IMR-90 (cell line): ENCODE data around the gene NUBPL. TPM values are rescaled to one million over a fixed set of nuclear protein-coding genes. Genes with fewer than 3 reads are reported as not detected.

Experiments used
- ATAC-seq: fragments of 200-7000 bp; cut with Tn5 transposase; 2 replicates; pipeline ENCODE4 v1.9.1; 2020; ENCODE audit warnings: low read depth, mild to moderate bottlenecking, moderate library complexity
- BruUV-seq: library from RNA; stranded (reverse); fragments of 400-500 nt; replicated peaks from 2 replicates; lab custom pipeline; 2021; lab: Mats Ljungman, UMichigan
- CTCF ChIA-PET: fragments of 300-600 bp; formaldehyde crosslinking; extraction: SDS; loops from one replicate; lab custom pipeline; 2021; ENCODE audit warnings: antibody characterized with exemption; lab: Yijun Ruan, JAX
- POLR2A ChIA-PET: fragments of 300-600 bp; sonication (Branson Sonifier 250); formaldehyde crosslinking; loops from one replicate; lab custom pipeline; 2022; ENCODE audit warnings: antibody characterized with exemption; ENCODE audit not compliant: unreplicated experiment; lab: Charles Lee
- DNase-seq: peaks from one replicate; pipeline ENCODE4 v3.0.0; 2013
- H2AFZ ChIP-seq: replicated peaks from 2 replicates; pipeline ENCODE3; 2013; ENCODE audit warnings: low read length, mild to moderate bottlenecking; ENCODE audit not compliant: poor library complexity
- H2AK5ac ChIP-seq: 2 replicates; pipeline ENCODE4 v1.6.1; 2013; ENCODE audit warnings: low read depth, low read length, inconsistent platforms
- H2AK9ac ChIP-seq: replicated peaks from 2 replicates; pipeline ENCODE3; 2013; ENCODE audit warnings: mild to moderate bottlenecking, low read depth, low read length, moderate library complexity; ENCODE audit not compliant: poor library complexity
- H2BK120ac ChIP-seq: 2 replicates; pipeline ENCODE4 v1.6.1; 2013; ENCODE audit warnings: low read depth, low read length, inconsistent platforms
- H2BK15ac ChIP-seq: 3 replicates; pipeline ENCODE4 v1.6.1; 2013; ENCODE audit warnings: low read depth, low read length, inconsistent platforms
- H2BK20ac ChIP-seq: 2 replicates; pipeline ENCODE4 v1.6.1; 2013; ENCODE audit warnings: low read depth, mild to moderate bottlenecking, inconsistent platforms, low read length, moderate library complexity
- H2BK5ac ChIP-seq: 2 replicates; pipeline ENCODE4 v1.6.1; 2013; ENCODE audit warnings: mild to moderate bottlenecking, low read depth, low read length, inconsistent platforms; ENCODE audit not compliant: poor library complexity, severe bottlenecking
- H3K14ac ChIP-seq: replicated peaks from 2 replicates; pipeline ENCODE4 v1.6.1; 2013; ENCODE audit warnings: low read depth, low read length, inconsistent platforms
- H3K18ac ChIP-seq: 2 replicates; pipeline ENCODE4 v1.6.1; 2013; ENCODE audit warnings: low read depth, low read length, control low read depth
- H3K23ac ChIP-seq: 2 replicates; pipeline ENCODE4 v1.6.1; 2013; ENCODE audit warnings: low read depth, low read length, inconsistent platforms
- H3K27ac ChIP-seq: 2 replicates; pipeline ENCODE4 v1.5.1; 2013; ENCODE audit warnings: mild to moderate bottlenecking, control low read depth, low read length; ENCODE audit not compliant: insufficient read depth
- H3K27me3 ChIP-seq: 2 replicates; pipeline ENCODE4 v1.6.1; 2013; ENCODE audit warnings: low read length; ENCODE audit not compliant: control insufficient read depth, insufficient read depth
- H3K36me3 ChIP-seq: 2 replicates; pipeline ENCODE4 v1.6.1; 2013; ENCODE audit warnings: low read length, mixed read lengths; ENCODE audit not compliant: control insufficient read depth, insufficient read depth
- H3K4ac ChIP-seq: 2 replicates; pipeline ENCODE4 v1.6.1; 2013; ENCODE audit warnings: low read depth, low read length, inconsistent platforms
- H3K4me1 ChIP-seq: 2 replicates; pipeline ENCODE4 v1.6.1; 2013; ENCODE audit warnings: low read length, mixed read lengths; ENCODE audit not compliant: control insufficient read depth, insufficient read depth
- H3K4me2 ChIP-seq: 2 replicates; pipeline ENCODE4 v1.6.1; 2013; ENCODE audit warnings: low read depth, mild to moderate bottlenecking, control low read depth, low read length, moderate library complexity
- H3K4me3 ChIP-seq: 2 replicates; pipeline ENCODE4 v1.5.1; 2013; ENCODE audit warnings: low read depth, mild to moderate bottlenecking, control low read depth, low read length, moderate library complexity; ENCODE audit not compliant: insufficient read depth
- H3K56ac ChIP-seq: 2 replicates; pipeline ENCODE4 v1.6.1; 2013; ENCODE audit warnings: low read length, inconsistent platforms; ENCODE audit not compliant: insufficient read depth; ENCODE audit errors: extremely low read depth
- H3K79me1 ChIP-seq, 2 experiments: 2 replicates each; pipeline ENCODE4 v1.6.1; 2013; ENCODE audit warnings: low read length in 2 of 2, inconsistent platforms in 1 of 2, low read depth in 1 of 2
- H3K9ac ChIP-seq: 2 replicates; pipeline ENCODE4 v1.6.1; 2013; ENCODE audit warnings: low read depth, low read length, control low read depth
- H3K9me1 ChIP-seq: 2 replicates; pipeline ENCODE4 v1.6.1; 2013; ENCODE audit warnings: low read length, inconsistent platforms; ENCODE audit not compliant: insufficient read depth
- H3K9me3 ChIP-seq: 2 replicates; pipeline ENCODE4 v1.6.1; 2013; ENCODE audit warnings: low read length; ENCODE audit not compliant: control insufficient read depth, insufficient read depth
- H4K20me1 ChIP-seq: 2 replicates; pipeline ENCODE4 v1.6.1; 2013; ENCODE audit warnings: low read length, inconsistent platforms; ENCODE audit not compliant: insufficient read depth
- H4K5ac ChIP-seq: 2 replicates; pipeline ENCODE4 v1.6.1; 2013; ENCODE audit warnings: mild to moderate bottlenecking, low read depth, low read length, control low read depth
- H4K8ac ChIP-seq, 2 experiments: 2 replicates each; pipeline ENCODE4 v1.6.1; 2013; ENCODE audit warnings: low read depth in 2 of 2, low read length in 2 of 2, control low read depth in 1 of 2, inconsistent platforms in 1 of 2
- H4K91ac ChIP-seq: 2 replicates; pipeline ENCODE4 v1.6.1; 2013; ENCODE audit warnings: low read depth, low read length, inconsistent platforms; ENCODE audit not compliant: insufficient read depth
- BHLHE40 ChIP-seq: fragments of 150-350 bp; IDR thresholded peaks from 2 replicates; pipeline ENCODE4 v1.6.1; 2016; ENCODE audit warnings: mild to moderate bottlenecking, low read depth, low read length
- CEBPB ChIP-seq: IDR thresholded peaks from 2 replicates; pipeline ENCODE4 v1.6.1; 2012; ENCODE audit warnings: low read depth, low read length, improper control_type of control experiment
- CHD1 ChIP-seq: IDR thresholded peaks from 2 replicates; pipeline ENCODE4 v1.6.1; 2012; ENCODE audit warnings: low read depth, low read length, improper control_type of control experiment
- FOS ChIP-seq: fragments of 150-350 bp; IDR thresholded peaks from 2 replicates; pipeline ENCODE4 v1.6.1; 2016; ENCODE audit warnings: low read depth, low read length
- MAFK ChIP-seq: IDR thresholded peaks from 2 replicates; pipeline ENCODE4 v1.6.1; 2012; ENCODE audit warnings: low read depth, low read length, improper control_type of control experiment
- MAZ ChIP-seq: IDR thresholded peaks from 2 replicates; pipeline ENCODE4 v1.6.1; 2012; ENCODE audit warnings: low read depth, mild to moderate bottlenecking, low read length, improper control_type of control experiment, moderate library complexity, borderline replicate concordance
- MXI1 ChIP-seq: IDR thresholded peaks from 2 replicates; pipeline ENCODE4 v1.6.1; 2012; ENCODE audit warnings: low read depth, mild to moderate bottlenecking, low read length, moderate library complexity, borderline replicate concordance
- NFE2L2 ChIP-seq: fragments of 150-350 bp; IDR thresholded peaks from 2 replicates; pipeline ENCODE4 v1.6.1; 2016; ENCODE audit warnings: low read depth, mild to moderate bottlenecking, low read length
- POLR2A ChIP-seq: IDR thresholded peaks from 2 replicates; pipeline ENCODE4 v1.6.1; 2012; ENCODE audit warnings: mild to moderate bottlenecking, low read depth, low read length
- RAD21 ChIP-seq: IDR thresholded peaks from 2 replicates; pipeline ENCODE4 v1.6.1; 2012; ENCODE audit warnings: low read length, improper control_type of control experiment
- RCOR1 ChIP-seq: IDR thresholded peaks from 2 replicates; pipeline ENCODE4 v1.6.1; 2012; ENCODE audit warnings: mild to moderate bottlenecking, low read length, improper control_type of control experiment; ENCODE audit not compliant: insufficient replicate concordance
- RFX5 ChIP-seq: IDR thresholded peaks from 2 replicates; pipeline ENCODE4 v1.8.0; 2012; ENCODE audit warnings: low read depth, mild to moderate bottlenecking, low read length, moderate library complexity
- SMC3 ChIP-seq: fragments of 150-350 bp; IDR thresholded peaks from 2 replicates; pipeline ENCODE4 v1.6.1; 2016; ENCODE audit warnings: low read depth, mild to moderate bottlenecking, antibody characterized with exemption, low read length, moderate library complexity
- USF2 ChIP-seq: fragments of 150-350 bp; IDR thresholded peaks from 2 replicates; pipeline ENCODE4 v1.6.1; 2017; ENCODE audit warnings: mild to moderate bottlenecking, antibody characterized with exemption, low read length, low read depth
- WGBS, 2 experiments: methylation state at CpG; one replicate each; pipeline versions ENCODE4 v1.1.5 to v1.1.7; 2013; ENCODE audit warnings: missing lambda C conversion rate in 2 of 2; ENCODE audit not compliant: insufficient read length in 1 of 2; ENCODE audit errors: extremely low coverage in 2 of 2; 5-methylcytosine and 5-hydroxymethylcytosine counted together
- dilution Hi-C: fragments of 300-500 bp; cut with HindIII; formaldehyde crosslinking; loops from one replicate; pipeline ENCODE4 v1.14.3; 2018; ENCODE audit warnings: low sequenced_read_pairs; ENCODE audit not compliant: unreplicated experiment
- in situ Hi-C: fragments of 300-500 bp; cut with MboI; formaldehyde crosslinking; loops from 3 replicates; pipeline ENCODE4 v1.14.3; 2019; ENCODE audit warnings: low sequenced_read_pairs, inconsistent platforms, mixed read lengths
- intact Hi-C: fragments of 100-400 bp; cut with micrococcal nuclease; formaldehyde crosslinking; loops from 2 replicates; pipeline ENCODE4 v1.10.0; 2022
- polyA plus RNA-seq, 3 experiments: library from polyadenylated mRNA; depleted of rRNA; stranded (reverse); fragments of >200 nt; gene quantifications; 2 replicates each; pipeline ENCODE4 v1.2.3, GENCODE V29; 2012; ENCODE audit warnings: low replicate concordance in 1 of 3
- total RNA-seq: library from RNA; depleted of rRNA; stranded (reverse); fragments of >200 nt; gene quantifications from 2 replicates; pipeline ENCODE4 v1.2.3, GENCODE V29; 2012
- TF ChIP-seq, protein P1 (sequence below): fragments of 150-350 bp; IDR thresholded peaks from 2 replicates; pipeline ENCODE4 v1.6.1; 2016; ENCODE audit warnings: low read depth, mild to moderate bottlenecking, low read length, moderate library complexity, borderline replicate concordance
- TF ChIP-seq, protein P2 (sequence below): conservative IDR thresholded peaks from 2 replicates; pipeline ENCODE4 v1.5.1; 2012; ENCODE audit warnings: mild to moderate bottlenecking, low read depth, low read length, improper control_type of control experiment

Gene NUBPL
- total and polyA plus RNA-seq, 2 of the 4 experiments (the other 2 are of a cell fraction) = 5.4 to 11.5 TPM

DNA sequence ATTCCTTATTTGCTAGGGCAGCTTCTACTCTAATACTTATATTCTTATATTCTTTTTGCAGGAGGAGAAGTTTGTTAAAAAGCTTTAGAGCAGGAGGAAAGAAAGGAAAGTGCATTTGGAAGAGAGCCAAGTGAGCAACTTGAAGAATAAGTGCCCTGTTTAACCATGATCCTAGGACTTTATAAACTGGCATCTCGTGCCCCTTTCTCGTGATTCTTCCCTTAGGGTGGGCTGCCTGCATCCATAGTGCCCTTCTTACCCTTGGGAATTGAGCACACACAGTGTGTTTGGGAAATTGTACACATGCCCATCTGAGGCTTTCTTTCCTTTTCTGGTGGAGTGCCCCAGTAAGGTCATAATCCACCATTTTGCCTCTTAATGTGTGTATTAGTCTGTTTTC lies 141.9 kb downstream of the NUBPL start:
- Histone ChIP-seq H4K8ac (no peak overlapping the region), H4K91ac (no peak overlapping the region), H3K18ac (no peak overlapping the region), H2AK5ac (no peak overlapping the region), H3K9me3 (no peaks in the 10 kb centered on the region; the same call in 1 of the 2 replicates), H3K4me1 (no peaks in the 10 kb centered on the region), H3K4ac (no peak overlapping the region), H3K4me2 (no peak overlapping the region), H2AFZ (no peak overlapping the region), H3K27ac (no peak overlapping the region), H3K36me3 (0 out of 2 replicates have a peak, but pooled peaks cover 2% of the 10 kb centered on the region), H3K56ac (no peak overlapping the region), H3K27me3 (no peaks in the 10 kb centered on the region), H3K79me1 (no peaks in the 10 kb centered on the region), H3K9me1 (no peaks in the 10 kb centered on the region), H2BK20ac (no peak overlapping the region), H3K4me3 (no peak overlapping the region), H2BK120ac (no peak overlapping the region), H3K23ac (no peak overlapping the region), H3K14ac (no peak overlapping the region), H4K5ac (no peak overlapping the region), H4K20me1 (no peaks in the 10 kb centered on the region), H2BK15ac (no peak overlapping the region), H2BK5ac (no peak overlapping the region), H3K9ac (no peak overlapping the region), H2AK9ac (no peak overlapping the region)
- no peak for ATAC-seq
- WGBS, 2 experiments = no CpG with 5 or more reads among the region's 2 CpGs
- ChIA-PET CTCF (no interaction called here), POLR2A (no interaction called here)
- intact Hi-C loops (no loop called here), in situ Hi-C loops (no loop called here), dilution Hi-C loops (no loop called here)
- TF ChIP-seq FOS (no peak), BHLHE40 (no peak), RCOR1 (no peak), MAZ (no peak), SMC3 (no peak), POLR2A (no peak), MXI1 (no peak), USF2 (no peak), RFX5 (no peak), RAD21 (no peak), MAFK (no peak), NFE2L2 (no peak), CEBPB (no peak), CHD1 (no peak)
- TF ChIP-seq, protein P1, sequence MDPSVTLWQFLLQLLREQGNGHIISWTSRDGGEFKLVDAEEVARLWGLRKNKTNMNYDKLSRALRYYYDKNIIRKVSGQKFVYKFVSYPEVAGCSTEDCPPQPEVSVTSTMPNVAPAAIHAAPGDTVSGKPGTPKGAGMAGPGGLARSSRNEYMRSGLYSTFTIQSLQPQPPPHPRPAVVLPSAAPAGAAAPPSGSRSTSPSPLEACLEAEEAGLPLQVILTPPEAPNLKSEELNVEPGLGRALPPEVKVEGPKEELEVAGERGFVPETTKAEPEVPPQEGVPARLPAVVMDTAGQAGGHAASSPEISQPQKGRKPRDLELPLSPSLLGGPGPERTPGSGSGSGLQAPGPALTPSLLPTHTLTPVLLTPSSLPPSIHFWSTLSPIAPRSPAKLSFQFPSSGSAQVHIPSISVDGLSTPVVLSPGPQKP = no peak
- TF ChIP-seq, protein P2, sequence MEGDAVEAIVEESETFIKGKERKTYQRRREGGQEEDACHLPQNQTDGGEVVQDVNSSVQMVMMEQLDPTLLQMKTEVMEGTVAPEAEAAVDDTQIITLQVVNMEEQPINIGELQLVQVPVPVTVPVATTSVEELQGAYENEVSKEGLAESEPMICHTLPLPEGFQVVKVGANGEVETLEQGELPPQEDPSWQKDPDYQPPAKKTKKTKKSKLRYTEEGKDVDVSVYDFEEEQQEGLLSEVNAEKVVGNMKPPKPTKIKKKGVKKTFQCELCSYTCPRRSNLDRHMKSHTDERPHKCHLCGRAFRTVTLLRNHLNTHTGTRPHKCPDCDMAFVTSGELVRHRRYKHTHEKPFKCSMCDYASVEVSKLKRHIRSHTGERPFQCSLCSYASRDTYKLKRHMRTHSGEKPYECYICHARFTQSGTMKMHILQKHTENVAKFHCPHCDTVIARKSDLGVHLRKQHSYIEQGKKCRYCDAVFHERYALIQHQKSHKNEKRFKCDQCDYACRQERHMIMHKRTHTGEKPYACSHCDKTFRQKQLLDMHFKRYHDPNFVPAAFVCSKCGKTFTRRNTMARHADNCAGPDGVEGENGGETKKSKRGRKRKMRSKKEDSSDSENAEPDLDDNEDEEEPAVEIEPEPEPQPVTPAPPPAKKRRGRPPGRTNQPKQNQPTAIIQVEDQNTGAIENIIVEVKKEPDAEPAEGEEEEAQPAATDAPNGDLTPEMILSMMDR = no peak
- BruUV-seq = no TSS peak
- DNase-seq = peak; percentile 1
